Small intestine (tissue), 7 donors: ENCODE data around the gene PDAP1. TPM values are rescaled to one million over a fixed set of nuclear protein-coding genes. Genes with fewer than 3 reads are reported as not detected.
"Not testable (repeated sequence)": the region's sequence is repeated elsewhere in the genome, so short reads cannot be mapped to it uniquely, and the experiment has no call there.

Source experiments
- DNase-seq, 2 donors: peaks; one replicate each; pipeline versions ENCODE4 v3.0.0 to v3.0.0-alpha.2; 2013
- FAIRE-seq: peaks from 2 replicates; lab custom pipeline; 2012; peaks lifted over from hg19 to GRCh38; lab: Jason Lieb, UNC
- H3K27ac ChIP-seq, 3 donors: one replicate each; pipeline ENCODE4 v1.5.1; 2013; ENCODE audit warnings: low read length in 2 of 3, mild to moderate bottlenecking in 2 of 3, control low read depth in 1 of 3, inconsistent platforms in 1 of 3, low read depth in 1 of 3, moderate library complexity in 1 of 3
- H3K27me3 ChIP-seq, 3 donors: one replicate each; pipeline ENCODE4 v1.6.1; 2013; ENCODE audit warnings: low read length in 3 of 3, inconsistent platforms in 1 of 3; ENCODE audit not compliant: control insufficient read depth in 3 of 3, insufficient read depth in 3 of 3
- H3K36me3 ChIP-seq, 3 donors: one replicate each; pipeline ENCODE4 v1.6.1; 2013; ENCODE audit warnings: low read length in 3 of 3, inconsistent platforms in 1 of 3, low read depth in 1 of 3, mild to moderate bottlenecking in 1 of 3, moderate library complexity in 1 of 3; ENCODE audit not compliant: control insufficient read depth in 3 of 3, insufficient read depth in 2 of 3
- H3K4me1 ChIP-seq, 3 donors: one replicate each; pipeline ENCODE4 v1.6.1; 2013; ENCODE audit warnings: low read length in 2 of 3, inconsistent platforms in 1 of 3, low read depth in 1 of 3, mild to moderate bottlenecking in 1 of 3, moderate library complexity in 1 of 3; ENCODE audit not compliant: control insufficient read depth in 3 of 3, insufficient read depth in 2 of 3
- H3K4me3 ChIP-seq, 3 donors: one replicate each; pipeline ENCODE4 v1.5.1; 2013; ENCODE audit warnings: low read length in 3 of 3, control low read depth in 1 of 3, inconsistent platforms in 1 of 3, low read depth in 1 of 3, mild to moderate bottlenecking in 1 of 3, moderate library complexity in 1 of 3
- H3K9me3 ChIP-seq, 2 donors: one replicate each; pipeline ENCODE4 v1.6.1; 2013; ENCODE audit warnings: low read depth in 1 of 2, low read length in 1 of 2; ENCODE audit not compliant: control insufficient read depth in 2 of 2, insufficient read depth in 1 of 2
- WGBS, 3 donors: extraction: QIAGEN DNeasy Blood & Tissue Kit; methylation state at CpG; one replicate each; pipeline ENCODE4 v1.1.7; 2013; 5-methylcytosine and 5-hydroxymethylcytosine counted together
- polyA plus RNA-seq, 4 donors: library from polyadenylated mRNA; stranded (reverse) in 3 of 4; unstranded in 1 of 4; fragments of 200-250 nt in 3 of 4; fragments of 120-200 nt in 1 of 4; gene quantifications; one replicate each; pipeline versions ENCODE4 v1.2.1 to v1.2.3, GENCODE V29; 2013
- donor health status: healthy with polysubstance abuse.
- donor health status: control.
- donor health status: control.
- donor health status: Bipolar disorder and iron deficiency.
- donor health status: healthy.

Gene PDAP1
- polyA plus RNA-seq, 4 donors = 94.7 to 212 (median 110) TPM

DNA sequence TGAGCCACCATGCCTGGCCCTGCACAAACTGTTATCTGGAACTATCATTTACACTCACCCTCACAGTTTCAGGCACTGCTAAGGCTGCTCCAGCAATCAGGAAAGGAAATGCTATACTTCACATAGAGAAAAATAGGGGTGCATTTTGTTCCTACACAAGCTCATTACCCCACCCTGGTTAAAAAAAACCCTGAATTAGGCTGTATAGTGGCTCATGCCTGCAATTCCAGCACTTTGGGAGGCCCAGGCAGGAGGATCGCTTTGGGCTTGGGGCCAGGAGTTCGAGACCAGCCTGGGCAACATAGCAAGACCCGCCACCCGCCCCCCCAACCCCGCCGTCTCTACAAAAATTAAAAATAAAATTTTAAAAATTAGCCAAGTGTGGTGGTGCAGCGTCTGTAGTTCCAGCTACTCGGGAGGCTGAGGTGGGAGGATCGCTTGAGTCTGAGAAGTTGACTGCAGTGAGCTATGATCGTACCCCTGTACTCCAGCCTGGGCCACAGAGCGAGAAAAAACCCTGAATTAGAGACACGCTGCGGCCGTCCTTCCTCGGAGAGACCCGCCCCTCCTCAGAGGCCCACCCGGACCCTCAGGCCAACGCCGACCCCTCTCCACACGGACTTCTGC is 29.7 kb upstream of the PDAP1 start:
- H3K36me3 ChIP-seq = peaks cover 3 to 42% (median 6%) of the 10 kb centered on the region in 3 donors
- WGBS, 3 donors = 11 to 16% (median 13%) methylated on average over 17 to 20 of the region's 20 CpGs
- no peaks in the 10 kb centered on the region for H3K9me3 ChIP-seq
- H3K4me1 ChIP-seq = peaks cover 3 to 15% (median 4%) of the 10 kb centered on the region in 3 donors
- no peaks in the 10 kb centered on the region for H3K27me3 ChIP-seq
- no peak for DNase-seq
- peak overlapping the region; percentile 88 to 100 (median 88) for H3K4me3 ChIP-seq
- peak overlapping the region; percentile 15 to 85 (median 84) for H3K27ac ChIP-seq
- no peak for FAIRE-seq

DNA sequence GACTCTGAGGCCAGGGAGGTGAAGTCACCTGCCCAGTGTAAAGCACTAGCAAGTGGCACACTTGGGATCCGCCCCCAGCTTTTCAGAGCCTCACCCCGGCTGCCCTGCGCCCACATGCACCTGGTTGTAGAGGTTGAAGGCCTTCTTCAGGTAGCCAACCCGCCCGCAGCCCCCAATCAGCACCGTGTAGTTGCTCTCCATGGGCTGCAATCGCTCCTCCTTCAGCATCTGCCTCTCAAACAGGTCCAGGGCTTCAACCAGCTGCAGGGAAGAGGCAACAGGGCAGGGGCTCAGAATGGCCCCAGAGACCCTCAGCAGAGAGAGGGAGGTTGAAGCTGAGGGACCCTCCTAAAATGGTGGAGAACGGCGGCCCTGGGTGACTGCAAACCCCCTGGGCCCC is 24.8 kb upstream of the PDAP1 start:
- no peak for FAIRE-seq
- WGBS, 3 donors = 94 to 98% (median 96%) methylated on average over 9 of the region's 9 CpGs

DNA sequence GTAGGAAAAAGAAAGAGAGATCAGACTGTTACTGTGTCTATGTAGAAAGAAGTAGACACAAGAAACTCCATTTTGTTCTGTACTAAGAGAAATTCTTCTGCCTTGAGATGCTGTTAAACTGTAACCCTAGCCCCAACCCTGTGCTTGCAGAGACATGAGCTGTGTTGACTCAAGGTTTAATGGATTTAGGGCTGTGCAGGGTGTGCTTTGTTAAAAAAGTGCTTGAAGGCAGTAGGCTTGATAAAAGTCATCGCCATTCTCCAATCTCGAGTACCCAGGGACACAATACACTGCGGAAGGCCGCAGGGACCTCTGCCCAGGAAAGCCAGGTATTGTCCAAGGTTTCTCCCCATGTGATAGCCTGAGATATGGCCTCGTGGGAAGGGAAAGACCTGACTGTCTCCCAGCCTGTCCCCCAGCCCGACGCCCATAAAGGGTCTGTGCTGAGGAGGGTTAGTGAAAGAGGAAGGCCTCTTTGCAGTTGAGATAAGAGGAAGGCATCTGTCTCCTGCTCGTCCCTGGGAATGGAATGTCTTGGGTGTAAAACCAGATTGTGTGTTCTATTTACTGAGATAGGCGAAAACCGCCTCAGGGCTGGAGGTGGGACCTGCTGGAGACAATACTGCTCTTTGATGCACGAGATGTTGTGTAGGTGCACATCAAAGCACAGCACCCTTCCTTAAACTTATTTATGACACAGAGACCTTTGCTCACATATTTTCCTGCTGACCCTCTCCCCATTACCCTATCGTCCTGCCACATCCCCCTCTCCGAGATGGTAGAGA is 23.6 kb upstream of the PDAP1 start:
- FAIRE-seq, H3K27me3 ChIP-seq, H3K9me3 ChIP-seq, H3K4me3 ChIP-seq: not testable (repeated sequence)
- H3K27ac ChIP-seq = peak overlapping the region in 1 of 3 donors; percentile 61
- peaks cover 9 to 69% (median 9%) of the 10 kb centered on the region in 3 donors for H3K36me3 ChIP-seq
- H3K4me1 ChIP-seq = peaks cover 0 to 23% (median 0%) of the 10 kb centered on the region in 3 donors
- peak in 1 of 2 donors; percentile 32 for DNase-seq
- 88 to 89% (median 89%) methylated on average over 13 of the region's 13 CpGs for WGBS, 3 donors

More for the DNA sequence above, 24.8 kb upstream of the PDAP1 start:
- Histone ChIP-seq H3K9me3 (peaks cover 0 to 6% of the 10 kb centered on the region in 2 donors), H3K4me1 (peaks cover 0 to 27% (median 0%) of the 10 kb centered on the region in 3 donors), H3K27ac (no peak overlapping the region), H3K27me3 (no peaks in the 10 kb centered on the region), H3K4me3 (no peak overlapping the region), H3K36me3 (peaks cover 9 to 70% (median 9%) of the 10 kb centered on the region in 3 donors)
- DNase-seq = no peak

DNA sequence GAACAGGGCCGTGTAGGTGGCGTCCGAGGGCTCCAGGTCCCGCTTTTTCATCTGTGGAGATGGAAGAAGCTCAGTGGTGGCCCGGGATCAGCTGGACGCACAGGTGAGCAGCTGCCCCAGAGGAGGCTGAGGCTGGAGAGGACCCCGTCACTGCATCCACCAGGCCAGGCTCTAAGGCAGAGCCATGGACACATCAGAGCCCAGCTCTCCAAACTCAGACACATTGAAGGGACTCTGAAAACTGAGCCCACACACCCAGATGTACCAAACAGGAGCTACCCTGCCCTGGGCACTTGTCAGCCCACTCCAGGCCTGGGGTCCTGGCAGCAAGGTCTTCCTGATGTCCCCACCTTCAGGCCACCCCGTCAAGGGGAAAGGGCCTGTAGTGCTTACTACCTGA is 21.4 kb upstream of the PDAP1 start:
- H3K4me3 ChIP-seq = no peak overlapping the region
- H3K27me3 ChIP-seq = no peaks in the 10 kb centered on the region
- peaks cover 0 to 23% (median 0%) of the 10 kb centered on the region in 3 donors for H3K4me1 ChIP-seq
- H3K36me3 ChIP-seq = peaks cover 8 to 70% (median 12%) of the 10 kb centered on the region in 3 donors
- no peak overlapping the region for H3K27ac ChIP-seq
- FAIRE-seq (no peak), DNase-seq (no peak)
- WGBS, 3 donors = 93 to 96% (median 96%) methylated on average over 8 of the region's 8 CpGs
- peaks cover 0 to 6% of the 10 kb centered on the region in 2 donors for H3K9me3 ChIP-seq

DNA sequence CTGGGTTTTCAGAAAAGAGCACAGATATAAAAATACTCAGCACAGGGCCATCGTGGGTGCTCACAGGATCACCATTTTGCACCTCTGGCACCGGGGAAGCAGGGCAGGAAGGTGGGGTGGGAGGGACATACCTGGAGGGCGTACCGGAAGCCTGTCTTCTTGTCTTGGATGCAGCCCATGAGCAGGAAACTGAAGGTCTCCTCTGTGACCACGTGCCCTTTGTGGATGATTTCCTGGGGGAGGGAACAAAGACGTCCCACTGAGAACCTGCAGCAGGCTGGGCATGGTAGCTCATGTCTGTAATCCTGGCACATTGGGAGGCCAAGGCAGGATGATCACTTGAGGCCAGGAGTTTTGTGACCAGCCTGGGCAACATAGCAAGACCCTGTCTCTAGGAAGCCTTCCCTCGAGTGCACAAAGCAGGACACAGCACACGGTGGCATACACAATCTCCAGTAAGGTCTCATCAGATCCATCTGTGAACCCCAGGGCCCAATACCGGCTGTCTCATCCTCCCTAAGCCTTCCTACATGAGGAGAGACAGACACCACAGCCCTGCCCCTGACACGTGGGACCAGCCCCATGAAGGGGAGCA is 20.7 kb upstream of the PDAP1 start:
- WGBS, 3 donors = 88 to 90% (median 88%) methylated on average over 10 of the region's 10 CpGs
- no peak overlapping the region for H3K27ac ChIP-seq
- H3K4me3 ChIP-seq = no peak overlapping the region
- FAIRE-seq (no peak), DNase-seq (no peak)
- peaks cover 0 to 23% (median 0%) of the 10 kb centered on the region in 3 donors for H3K4me1 ChIP-seq
- no peaks in the 10 kb centered on the region for H3K27me3 ChIP-seq
- H3K36me3 ChIP-seq = peaks cover 6 to 70% (median 14%) of the 10 kb centered on the region in 3 donors
- H3K9me3 ChIP-seq = peaks cover 0 to 6% of the 10 kb centered on the region in 2 donors

DNA sequence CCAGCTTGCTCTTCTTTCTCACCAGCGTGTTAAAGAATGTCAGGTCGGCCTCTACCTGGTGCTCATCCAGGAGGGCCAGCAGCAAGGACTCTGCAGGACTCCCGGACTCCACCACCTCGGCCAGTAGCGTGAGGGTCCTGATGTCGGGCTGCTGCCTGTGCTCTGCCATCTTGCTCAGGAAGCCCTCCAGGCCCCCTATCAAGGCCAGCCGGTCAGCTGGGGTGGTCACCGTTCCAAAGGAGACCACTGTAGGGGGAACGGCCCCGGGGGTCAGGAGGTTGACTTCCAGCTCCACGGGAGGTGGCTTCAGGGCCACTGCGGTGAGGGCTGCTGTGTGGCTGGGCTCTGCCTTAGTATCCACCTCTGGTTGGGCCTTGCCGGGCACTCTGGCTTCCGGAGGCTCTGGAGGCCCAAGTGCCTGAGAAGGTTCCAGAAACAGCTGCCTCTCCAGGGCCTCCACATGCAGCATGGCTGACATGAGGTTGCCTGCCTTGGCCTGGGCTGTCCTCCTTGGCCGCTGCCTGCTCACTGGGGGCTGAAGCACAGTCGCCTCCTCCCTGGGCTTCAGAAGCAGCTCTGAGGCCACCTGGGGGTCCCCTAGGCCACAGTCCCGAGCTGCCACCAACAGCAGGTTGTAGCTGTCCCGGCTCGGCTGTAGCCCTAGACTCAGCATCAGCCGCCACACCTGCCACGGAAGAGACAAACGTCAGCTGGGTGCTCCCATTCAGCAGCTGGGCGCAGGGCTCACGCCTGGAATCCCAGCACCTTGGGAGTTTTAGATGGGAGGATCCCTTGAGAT is 16.7 kb upstream of the PDAP1 start:
- Histone ChIP-seq H3K27me3 (no peaks in the 10 kb centered on the region), H3K27ac (no peak overlapping the region), H3K4me3 (no peak overlapping the region), H3K4me1 (peaks cover 0 to 3% (median 0%) of the 10 kb centered on the region in 3 donors), H3K9me3 (no peaks in the 10 kb centered on the region), H3K36me3 (peaks cover 6 to 74% (median 21%) of the 10 kb centered on the region in 3 donors)
- DNase-seq (no peak), FAIRE-seq (no peak)
- 90 to 98% (median 95%) methylated on average over 21 to 24 of the region's 24 CpGs for WGBS, 3 donors

DNA sequence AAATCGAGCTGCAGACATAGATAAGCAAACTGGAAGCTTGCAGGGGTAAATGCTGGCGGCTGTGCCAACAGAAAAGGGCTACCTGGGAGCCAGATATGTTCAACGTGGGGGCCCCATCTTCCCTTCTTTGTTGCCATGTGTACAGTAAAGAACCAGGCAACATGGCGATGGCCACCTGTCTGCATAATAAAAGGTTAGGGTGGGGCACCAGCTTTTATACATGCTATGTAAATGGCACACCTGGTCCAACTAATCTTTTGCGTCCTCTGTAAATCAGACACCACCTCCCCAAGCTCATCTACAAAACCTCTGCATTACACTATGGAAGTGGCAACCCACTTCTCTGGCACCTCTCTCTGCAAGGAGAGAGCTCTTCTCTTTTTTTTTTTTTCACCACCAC is 14.2 kb upstream of the PDAP1 start:
- no peaks in the 10 kb centered on the region for H3K27me3 ChIP-seq
- DNase-seq (peak; percentile 43 to 51), FAIRE-seq (no peak)
- no peaks in the 10 kb centered on the region for H3K9me3 ChIP-seq
- no peak overlapping the region for H3K4me3 ChIP-seq
- H3K27ac ChIP-seq = peak overlapping the region in 1 of 3 donors; percentile 45
- H3K4me1 ChIP-seq = peaks cover 0 to 3% (median 0%) of the 10 kb centered on the region in 3 donors
- H3K36me3 ChIP-seq = peaks cover 24 to 81% (median 30%) of the 10 kb centered on the region in 3 donors
- WGBS, 3 donors = 27 to 68% (median 50%) methylated on average over 5 of the region's 5 CpGs
